ENCODE data around the gene TOR1AIP2. TPM values are rescaled to one million over a fixed set of nuclear protein-coding genes. Genes with fewer than 3 reads are reported as not detected.

The TOR1AIP2 gene
- total RNA-seq, 4 donors from 2014 or later = 65.9 to 138 (median 86.1) TPM

GRCh38 chr1:179876300-179876715 is 1.3 kb downstream of the TOR1AIP2 start:
- ATAC-seq (ENCODE audit: low FRiP score) = peak; percentile 43
- DNase-seq (ENCODE audit: low spot score) = no peak
- TF ChIP-seq CTCF (IDR thresholded peaks at IDR 0.05) = no peak

GRCh38 chr1:179875596-179876299 is 1.9 kb downstream of the TOR1AIP2 start:
- TF ChIP-seq CTCF (IDR thresholded peaks at IDR 0.05) = no peak
- peak; percentile 20 for ATAC-seq (ENCODE audit: low FRiP score)
- no peak for DNase-seq (ENCODE audit: low spot score)

GRCh38 chr1:179873438-179873851 is 4.2 kb downstream of the TOR1AIP2 start:
- no peak for DNase-seq (ENCODE audit: low spot score)
- no peak for TF ChIP-seq CTCF (IDR thresholded peaks at IDR 0.05)
- ATAC-seq (ENCODE audit: low FRiP score) = no peak

GRCh38 chr1:179872558-179872957 is 5.0 kb downstream of the TOR1AIP2 start:
- no peak for TF ChIP-seq CTCF (IDR thresholded peaks at IDR 0.05)
- no peak for ATAC-seq (ENCODE audit: low FRiP score)
- no peak for DNase-seq (ENCODE audit: low spot score)

- ATAC-seq (ENCODE audit: low FRiP score) (no peak), DNase-seq (ENCODE audit: low spot score) (no peak)
- no peak for TF ChIP-seq CTCF (IDR thresholded peaks at IDR 0.05)
These were observed 5.7 kb downstream of the TOR1AIP2 start for GRCh38 chr1:179871940-179872339.

GRCh38 chr1:179870870-179871269 is 6.7 kb downstream of the TOR1AIP2 start:
- DNase-seq (ENCODE audit: low spot score) (no peak), ATAC-seq (ENCODE audit: low FRiP score) (no peak)
- no peak for TF ChIP-seq CTCF (IDR thresholded peaks at IDR 0.05)
